ENCODE measurements around the gene PHOX2A. TPM values are rescaled to one million over a fixed set of nuclear protein-coding genes. Genes with fewer than 3 reads are reported as not detected.
"Not testable (repeated sequence)": the region's sequence is repeated elsewhere in the genome, so short reads cannot be mapped to it uniquely, and the experiment has no call there.

PHOX2A gene
- total and polyA plus RNA-seq, 4 donors: 0.17 to 1.8 (median 1.7) TPM; not detected in 1

GRCh38 chr11:72271980-72272379 is 28.0 kb upstream of the PHOX2A start:
- Histone ChIP-seq H3K27ac (ENCODE audit: low read depth, low read length) (no peak overlapping the region), H3K4me1 (ENCODE audit: control insufficient read depth, insufficient read depth, low read length) (no peaks in the 10 kb centered on the region), H3K4me3 (ENCODE audit: low read depth, low read length) (no peak overlapping the region), H3K27me3 (ENCODE audit: control insufficient read depth, insufficient read depth, low read length) (no peaks in the 10 kb centered on the region), H3K9me3 (ENCODE audit: control insufficient read depth, insufficient read depth, low read length) (no peaks in the 10 kb centered on the region), H3K36me3 (ENCODE audit: control insufficient read depth, insufficient read depth, low read length) (no peaks in the 10 kb centered on the region)
- WGBS (ENCODE audit: insufficient coverage): no CpG with 5 or more reads among the region's 1 CpG
- DNase-seq (ENCODE audit: low read depth in 4 of 6, low spot score in 6 of 6): no peak

GRCh38 chr11:72267956-72268617 is 24.1 kb upstream of the PHOX2A start:
- no peak overlapping the region for H3K4me3 ChIP-seq (ENCODE audit: low read depth, low read length)
- no peak overlapping the region for H3K27ac ChIP-seq (ENCODE audit: low read depth, low read length)
- H3K4me1 ChIP-seq (ENCODE audit: control insufficient read depth, insufficient read depth, low read length): no peaks in the 10 kb centered on the region
- 80% methylated on average over 1 of the region's 2 CpGs for WGBS (ENCODE audit: insufficient coverage)
- no peak for DNase-seq (ENCODE audit: low read depth in 4 of 6, low spot score in 6 of 6)
- H3K9me3 ChIP-seq (ENCODE audit: control insufficient read depth, insufficient read depth, low read length): no peaks in the 10 kb centered on the region
- no peaks in the 10 kb centered on the region for H3K36me3 ChIP-seq (ENCODE audit: control insufficient read depth, insufficient read depth, low read length)
- H3K27me3 ChIP-seq (ENCODE audit: control insufficient read depth, insufficient read depth, low read length): no peaks in the 10 kb centered on the region

- not testable (repeated sequence) for H3K4me3 ChIP-seq (ENCODE audit: low read depth, low read length); DNase-seq (ENCODE audit: low read depth in 4 of 6, low spot score in 6 of 6); H3K27ac ChIP-seq (ENCODE audit: low read depth, low read length); H3K36me3 ChIP-seq (ENCODE audit: control insufficient read depth, insufficient read depth, low read length); H3K27me3 ChIP-seq (ENCODE audit: control insufficient read depth, insufficient read depth, low read length); H3K9me3 ChIP-seq (ENCODE audit: control insufficient read depth, insufficient read depth, low read length); H3K4me1 ChIP-seq (ENCODE audit: control insufficient read depth, insufficient read depth, low read length)
- WGBS (ENCODE audit: insufficient coverage): 100% methylated on average over 2 of the region's 5 CpGs
Measured at GRCh38 chr11:72266960-72267359, 23.0 kb upstream of the PHOX2A start.

GRCh38 chr11:72265951-72266350 is 22.0 kb upstream of the PHOX2A start:
- H3K4me1 ChIP-seq (ENCODE audit: control insufficient read depth, insufficient read depth, low read length): no peaks in the 10 kb centered on the region
- H3K36me3 ChIP-seq (ENCODE audit: control insufficient read depth, insufficient read depth, low read length): no peaks in the 10 kb centered on the region
- peak in 1 of 6 donors; percentile 34 for DNase-seq (ENCODE audit: low read depth in 4 of 6, low spot score in 6 of 6)

GRCh38 chr11:72263361-72263760 is 19.4 kb upstream of the PHOX2A start:
- no peaks in the 10 kb centered on the region for H3K36me3 ChIP-seq (ENCODE audit: control insufficient read depth, insufficient read depth, low read length)
- 57% methylated on average over 1 of the region's 4 CpGs for WGBS (ENCODE audit: insufficient coverage)
- no peaks in the 10 kb centered on the region for H3K4me1 ChIP-seq (ENCODE audit: control insufficient read depth, insufficient read depth, low read length)
- H3K9me3 ChIP-seq (ENCODE audit: control insufficient read depth, insufficient read depth, low read length): no peaks in the 10 kb centered on the region
- DNase-seq (ENCODE audit: low read depth in 4 of 6, low spot score in 6 of 6): no peak
- H3K27ac ChIP-seq (ENCODE audit: low read depth, low read length): no peak overlapping the region
- no peak overlapping the region for H3K4me3 ChIP-seq (ENCODE audit: low read depth, low read length)
- H3K27me3 ChIP-seq (ENCODE audit: control insufficient read depth, insufficient read depth, low read length): no peaks in the 10 kb centered on the region

More at GRCh38 chr11:72265951-72266350, 22.0 kb upstream of the PHOX2A start:
- Histone ChIP-seq H3K27ac (ENCODE audit: low read depth, low read length) (no peak overlapping the region), H3K4me3 (ENCODE audit: low read depth, low read length) (no peak overlapping the region), H3K27me3 (ENCODE audit: control insufficient read depth, insufficient read depth, low read length) (no peaks in the 10 kb centered on the region), H3K9me3 (ENCODE audit: control insufficient read depth, insufficient read depth, low read length) (no peaks in the 10 kb centered on the region)

GRCh38 chr11:72260574-72260973 is 16.6 kb upstream of the PHOX2A start:
- H3K4me1 ChIP-seq (ENCODE audit: control insufficient read depth, insufficient read depth, low read length): no peaks in the 10 kb centered on the region
- H3K36me3 ChIP-seq (ENCODE audit: control insufficient read depth, insufficient read depth, low read length): no peaks in the 10 kb centered on the region
- no peak overlapping the region for H3K4me3 ChIP-seq (ENCODE audit: low read depth, low read length)
- no peaks in the 10 kb centered on the region for H3K27me3 ChIP-seq (ENCODE audit: control insufficient read depth, insufficient read depth, low read length)
- no peak overlapping the region for H3K27ac ChIP-seq (ENCODE audit: low read depth, low read length)
- WGBS (ENCODE audit: insufficient coverage): no CpG with 5 or more reads among the region's 5 CpGs
- H3K9me3 ChIP-seq (ENCODE audit: control insufficient read depth, insufficient read depth, low read length): no peaks in the 10 kb centered on the region
- DNase-seq (ENCODE audit: low read depth in 4 of 6, low spot score in 6 of 6): no peak

GRCh38 chr11:72259490-72259889 is 15.5 kb upstream of the PHOX2A start:
- no peak for DNase-seq (ENCODE audit: low read depth in 4 of 6, low spot score in 6 of 6)
- Histone ChIP-seq H3K36me3 (ENCODE audit: control insufficient read depth, insufficient read depth, low read length) (no peaks in the 10 kb centered on the region), H3K4me1 (ENCODE audit: control insufficient read depth, insufficient read depth, low read length) (no peaks in the 10 kb centered on the region), H3K4me3 (ENCODE audit: low read depth, low read length) (no peak overlapping the region), H3K9me3 (ENCODE audit: control insufficient read depth, insufficient read depth, low read length) (no peaks in the 10 kb centered on the region), H3K27ac (ENCODE audit: low read depth, low read length) (no peak overlapping the region), H3K27me3 (ENCODE audit: control insufficient read depth, insufficient read depth, low read length) (no peaks in the 10 kb centered on the region)
- WGBS (ENCODE audit: insufficient coverage): 100% methylated on average over 2 of the region's 2 CpGs

GRCh38 chr11:72257570-72257969 is 13.6 kb upstream of the PHOX2A start:
- DNase-seq (ENCODE audit: low read depth in 4 of 6, low spot score in 6 of 6): no peak
- H3K4me1 ChIP-seq (ENCODE audit: control insufficient read depth, insufficient read depth, low read length): no peaks in the 10 kb centered on the region
- H3K4me3 ChIP-seq (ENCODE audit: low read depth, low read length): no peak overlapping the region
- 100% methylated on average over 1 of the region's 2 CpGs for WGBS (ENCODE audit: insufficient coverage)
- H3K36me3 ChIP-seq (ENCODE audit: control insufficient read depth, insufficient read depth, low read length): no peaks in the 10 kb centered on the region
- H3K27ac ChIP-seq (ENCODE audit: low read depth, low read length): no peak overlapping the region
- no peaks in the 10 kb centered on the region for H3K27me3 ChIP-seq (ENCODE audit: control insufficient read depth, insufficient read depth, low read length)
- H3K9me3 ChIP-seq (ENCODE audit: control insufficient read depth, insufficient read depth, low read length): no peaks in the 10 kb centered on the region

GRCh38 chr11:72254299-72254993 is 10.5 kb upstream of the PHOX2A start:
- WGBS (ENCODE audit: insufficient coverage): 86% methylated on average over 2 of the region's 5 CpGs
- H3K27me3 ChIP-seq (ENCODE audit: control insufficient read depth, insufficient read depth, low read length): peaks cover 5% of the 10 kb centered on the region
- H3K36me3 ChIP-seq (ENCODE audit: control insufficient read depth, insufficient read depth, low read length): no peaks in the 10 kb centered on the region
- no peak overlapping the region for H3K27ac ChIP-seq (ENCODE audit: low read depth, low read length)
- DNase-seq (ENCODE audit: low read depth in 4 of 6, low spot score in 6 of 6): no peak
- H3K4me3 ChIP-seq (ENCODE audit: low read depth, low read length): no peak overlapping the region
- H3K9me3 ChIP-seq (ENCODE audit: control insufficient read depth, insufficient read depth, low read length): no peaks in the 10 kb centered on the region
- no peaks in the 10 kb centered on the region for H3K4me1 ChIP-seq (ENCODE audit: control insufficient read depth, insufficient read depth, low read length)

GRCh38 chr11:72253392-72253791 is 9.4 kb upstream of the PHOX2A start:
- no peak overlapping the region for H3K4me3 ChIP-seq (ENCODE audit: low read depth, low read length)
- WGBS (ENCODE audit: insufficient coverage): 91% methylated on average over 2 of the region's 3 CpGs
- no peaks in the 10 kb centered on the region for H3K36me3 ChIP-seq (ENCODE audit: control insufficient read depth, insufficient read depth, low read length)
- H3K4me1 ChIP-seq (ENCODE audit: control insufficient read depth, insufficient read depth, low read length): no peaks in the 10 kb centered on the region
- no peak for DNase-seq (ENCODE audit: low read depth in 4 of 6, low spot score in 6 of 6)
- H3K27me3 ChIP-seq (ENCODE audit: control insufficient read depth, insufficient read depth, low read length): peaks cover 7% of the 10 kb centered on the region
- no peak overlapping the region for H3K27ac ChIP-seq (ENCODE audit: low read depth, low read length)
- H3K9me3 ChIP-seq (ENCODE audit: control insufficient read depth, insufficient read depth, low read length): no peaks in the 10 kb centered on the region

All from spinal cord (tissue), 10 donors.